K562 (cell line): Measurements from ENCODE around the gene SEMA6B. TPM values are rescaled to one million over a fixed set of nuclear protein-coding genes. Genes with fewer than 3 reads are reported as not detected.

Source experiments
- ATAC-seq: fragments of 200-7000 bp; cut with Tn5 transposase; 3 replicates; pipeline ENCODE4 v1.9.1; 2020; ENCODE audit warnings: moderate library complexity
- BruUV-seq: library from RNA; stranded (reverse); fragments of 400-500 nt; replicated peaks from 2 replicates; lab custom pipeline; 2021; lab: Mats Ljungman, UMichigan
- CTCF ChIA-PET: fragments of 300-600 bp; formaldehyde crosslinking; extraction: SDS; loops from one replicate; lab custom pipeline; 2021; ENCODE audit warnings: low intra/inter-chr PET ratio; lab: Yijun Ruan, JAX
- POLR2A ChIA-PET: fragments of 300-600, 350-650 bp; sonication (Branson Sonifier 250); formaldehyde crosslinking; extraction: SDS; loops from one replicate; lab custom pipeline; 2021; ENCODE audit warnings: antibody characterized with exemption, inconsistent platforms; lab: Yijun Ruan, JAX
- DNase-seq, 4 experiments: peaks; one replicate each; pipeline versions ENCODE4 v3.0.0 to v3.0.0-alpha.2; 2011 to 2018; ENCODE audit warnings: low spot score in 3 of 4, mixed read lengths in 3 of 4; ENCODE audit errors: extremely low read depth in 1 of 4
- FAIRE-seq: peaks from 2 replicates; lab custom pipeline; 2011; peaks lifted over from hg19 to GRCh38; lab: Jason Lieb, UNC
- H2AFZ ChIP-seq: 2 replicates; pipeline ENCODE4 v1.6.0; 2011; ENCODE audit warnings: low read depth, low read length, control low read depth, inconsistent platforms
- H3K27ac ChIP-seq: fragments of 200-600 bp; 3 replicates; pipeline ENCODE4 v1.8.0; 2011; ENCODE audit warnings: low read depth, mild to moderate bottlenecking, control low read depth, inconsistent platforms, low read length, moderate library complexity, mixed read lengths; ENCODE audit errors: extremely low read depth
- H3K27me3 ChIP-seq, 2 experiments: fragments of 300-600 bp in 1 of 2; 2 replicates in 1 of 2; 3 replicates in 1 of 2; pipeline versions ENCODE4 v1.6.0 to v1.8.0; 2011; ENCODE audit warnings: inconsistent platforms in 2 of 2, low read length in 2 of 2, mild to moderate bottlenecking in 1 of 2, mixed read lengths in 1 of 2, moderate library complexity in 1 of 2; ENCODE audit not compliant: control insufficient read depth in 2 of 2, insufficient read depth in 2 of 2
- H3K36me3 ChIP-seq: fragments of 300-600 bp; 3 replicates; pipeline ENCODE4 v1.8.0; 2011; ENCODE audit warnings: mild to moderate bottlenecking, low read length, inconsistent platforms; ENCODE audit not compliant: control insufficient read depth, insufficient read depth
- H3K4me1 ChIP-seq, 2 experiments: fragments of 200-600 bp in 1 of 2; replicated peaks in 1 of 2; 2 replicates in 1 of 2; 3 replicates in 1 of 2; pipeline versions ENCODE4 v1.5.1 to v1.8.0; 2011; ENCODE audit warnings: inconsistent platforms in 2 of 2, low read length in 2 of 2, mild to moderate bottlenecking in 1 of 2, mixed read lengths in 1 of 2, moderate library complexity in 1 of 2; ENCODE audit not compliant: control insufficient read depth in 2 of 2, insufficient read depth in 2 of 2
- H3K4me2 ChIP-seq: 2 replicates; pipeline ENCODE4 v1.6.1; 2011; ENCODE audit warnings: low read length, control low read depth, inconsistent platforms, mixed read lengths; ENCODE audit not compliant: insufficient read depth
- H3K4me3 ChIP-seq: fragments of 200-600 bp; sonication (generic), shearing (Covaris generic); 2 replicates; pipeline ENCODE4 v1.5.1; 2016; ENCODE audit warnings: control low read depth, inconsistent platforms
- H3K79me2 ChIP-seq: fragments of 200-600 bp; 3 replicates; pipeline ENCODE4 v1.8.0; 2011; ENCODE audit warnings: low read length, inconsistent platforms; ENCODE audit not compliant: control insufficient read depth, insufficient read depth
- H3K9ac ChIP-seq, 2 experiments: 2 replicates each; pipeline versions ENCODE4 v1.6.0 to v1.6.1; 2011; ENCODE audit warnings: low read depth in 2 of 2, low read length in 2 of 2, control low read depth in 1 of 2, inconsistent platforms in 1 of 2, mild to moderate bottlenecking in 1 of 2, mixed read lengths in 1 of 2; ENCODE audit not compliant: insufficient read depth in 1 of 2
- H3K9me1 ChIP-seq: one replicate; pipeline ENCODE4 v1.6.0; 2011; ENCODE audit warnings: inconsistent platforms, mild to moderate bottlenecking, low read length, moderate library complexity; ENCODE audit not compliant: control insufficient read depth, insufficient read depth
- H3K9me3 ChIP-seq: replicated peaks from 2 replicates; pipeline ENCODE4 v1.5.1; 2011; ENCODE audit warnings: low read depth, low read length, inconsistent platforms; ENCODE audit not compliant: control insufficient read depth, insufficient read depth
- H4K20me1 ChIP-seq: replicated peaks from 2 replicates; pipeline ENCODE4 v1.6.1; 2011; ENCODE audit warnings: low read length, inconsistent platforms, mixed read lengths; ENCODE audit not compliant: control insufficient read depth, insufficient read depth
- ADNP ChIP-seq: fragments of 200-800 bp; sonication (Bioruptor generic); IDR thresholded peaks from 2 replicates; pipeline ENCODE4 v1.6.1; 2016; ENCODE audit warnings: missing genetic modification characterization, missing compliant biosample characterization
- BCOR ChIP-seq: fragments of 450-650 bp; IDR thresholded peaks from 2 replicates; pipeline ENCODE4 v1.6.1; 2016
- CBX1 ChIP-seq: sonication (generic); IDR thresholded peaks from 2 replicates; pipeline ENCODE4 v1.6.1; 2016; ENCODE audit warnings: antibody characterized with exemption, low read depth, mild to moderate bottlenecking
- EP400 ChIP-seq: fragments of 450-650 bp; IDR thresholded peaks from 2 replicates; pipeline ENCODE4 v1.6.1; 2017; ENCODE audit warnings: antibody characterized with exemption, mild to moderate bottlenecking, moderate library complexity
- FUS ChIP-seq: fragments of 200-400 bp; formaldehyde crosslinking; optimal IDR thresholded peaks from 2 replicates; pipeline ENCODE3; 2017; ENCODE audit warnings: low read depth, low read length
- KDM1A ChIP-seq, 2 experiments: fragments of 450-650 bp; IDR thresholded peaks; 2 replicates each; pipeline ENCODE4 v1.6.1; 2016; ENCODE audit warnings: mild to moderate bottlenecking in 2 of 2
- PHF21A ChIP-seq: fragments of 450-650 bp; IDR thresholded peaks from 2 replicates; pipeline ENCODE4 v1.6.1; 2017; ENCODE audit warnings: low read depth, borderline replicate concordance
- RBM25 ChIP-seq: fragments of 200-400 bp; formaldehyde crosslinking; IDR thresholded peaks from 2 replicates; pipeline ENCODE4 v1.6.1; 2018; ENCODE audit warnings: low read length, low read depth, moderate library complexity; ENCODE audit not compliant: severe bottlenecking
- SMARCA5 ChIP-seq: fragments of 450-650 bp; IDR thresholded peaks from 2 replicates; pipeline ENCODE4 v1.6.1; 2016
- WGBS: fragments of 100-300 bp; shearing (Covaris generic); methylation state at CpG from one replicate; pipeline ENCODE4 v1.1.6; 2016; ENCODE audit warnings: low coverage, mixed read lengths; ENCODE audit not compliant: insufficient coverage; ENCODE audit errors: missing lambda C conversion rate; 5-methylcytosine and 5-hydroxymethylcytosine counted together
- in situ Hi-C: fragments of 300-500 bp; cut with MboI; formaldehyde crosslinking; loops from 4 replicates; pipeline ENCODE4 v1.15.0; 2018; ENCODE audit warnings: inconsistent platforms, mixed read lengths
- intact Hi-C: fragments of 100-400 bp; cut with micrococcal nuclease; formaldehyde crosslinking; loops from 2 replicates; pipeline ENCODE4 v1.14.2; 2022
- polyA plus RNA-seq, 8 experiments: library from polyadenylated mRNA; depleted of rRNA in 4 of 8; stranded (reverse) in 5 of 8; unstranded in 3 of 8; fragments of >200 nt; fragmentation: Nextera tagmentation in 2 of 8; fragmentation: Illumina TruSeq in 1 of 8; extraction: Ambion mirVana in 2 of 8; extraction: Trizol in 1 of 8; gene quantifications; 2 replicates each; pipeline versions ENCODE4 v1.2.1 to v1.2.3, GENCODE V29; 2011 to 2014; ENCODE audit warnings: inconsistent platforms in 1 of 8, missing spikeins in 1 of 8
- total RNA-seq, 7 experiments: library from RNA; depleted of rRNA in 6 of 7; stranded (reverse); fragments of >200 nt in 6 of 7; fragmentation: Illumina TruSeq in 2 of 7; extraction: Trizol in 2 of 7; gene quantifications; 2 replicates each; pipeline versions ENCODE4 v1.2.1 to v1.2.3, GENCODE V29; 2011 to 2021; ENCODE audit warnings: low replicate concordance in 1 of 7
- TF ChIP-seq, protein P1 (sequence below): sonication (generic); formaldehyde crosslinking; IDR thresholded peaks from 2 replicates; pipeline ENCODE4 v1.8.0; 2022; ENCODE audit warnings: mild to moderate bottlenecking, missing genetic modification reagents, borderline replicate concordance
- TF ChIP-seq, protein P2 (sequence below): fragments of 250-450 bp; sonication (Bioruptor Pico); IDR thresholded peaks from 2 replicates; pipeline ENCODE4 v1.8.0; 2021; ENCODE audit warnings: borderline replicate concordance, mild to moderate bottlenecking, moderate library complexity; ENCODE audit not compliant: poor library complexity, severe bottlenecking
- TF ChIP-seq, protein P3 (sequence below): fragments of 250-450 bp; sonication (Bioruptor Pico); IDR thresholded peaks from 2 replicates; pipeline ENCODE4 v1.5.0; 2021; ENCODE audit warnings: mild to moderate bottlenecking, moderate library complexity
- TF ChIP-seq, protein P4 (sequence below), 3 experiments: fragments of 200-800 bp in 1 of 3; sonication (Bioruptor generic) in 1 of 3; sonication (generic) in 1 of 3; formaldehyde crosslinking in 1 of 3; IDR thresholded peaks; 2 replicates each; pipeline versions ENCODE4 v1.6.1 to v1.8.0; 2016 to 2022; ENCODE audit warnings: mild to moderate bottlenecking in 2 of 3, missing compliant biosample characterization in 2 of 3, missing genetic modification characterization in 2 of 3, missing genetic modification reagents in 1 of 3

The SEMA6B gene
- total and polyA plus RNA-seq, 9 of the 15 experiments (the other 6 are each of a cell fraction or from before 2014, with no cell fraction given) = 0.65 to 4.6 (median 2.5) TPM; not detected in 2

DNA sequence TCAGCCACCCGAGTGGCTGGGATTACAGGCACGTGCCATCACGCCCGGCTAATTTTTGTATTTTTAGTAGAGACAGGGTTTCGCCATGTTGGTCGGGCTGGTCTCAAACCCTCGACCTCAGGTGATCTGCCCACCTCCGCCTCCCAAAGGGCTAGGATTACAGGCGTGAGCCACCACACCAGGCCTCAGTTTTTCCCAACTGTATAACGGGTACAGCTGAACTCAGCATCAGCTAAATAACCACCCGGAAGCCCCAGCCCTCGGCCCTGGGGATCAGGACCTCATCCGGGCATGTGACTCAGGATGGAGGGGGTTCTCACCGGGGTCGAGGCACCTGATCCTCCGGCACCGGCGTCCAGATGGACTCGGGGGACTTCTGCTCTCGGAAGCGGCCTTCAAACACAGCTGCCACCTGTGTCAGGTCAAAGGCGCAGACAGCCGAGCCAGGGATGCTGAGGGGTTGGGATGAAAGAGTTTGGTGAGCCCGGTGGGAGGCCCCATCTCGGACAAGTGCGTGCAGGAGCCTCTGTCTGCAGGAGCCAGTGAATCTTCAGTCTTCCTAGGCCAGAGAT, 8.9 kb downstream of the SEMA6B start:
- ChIA-PET POLR2A (no interaction called here), CTCF (no interaction called here)
- Histone ChIP-seq H3K9me1 (no peaks in the 10 kb centered on the region), H3K27me3 (no peaks in the 10 kb centered on the region), H3K4me1 (peaks cover 3 to 40% of the 10 kb centered on the region in 2 experiments; a peak in 4 of 5 replicates), H3K27ac (no peak overlapping the region), H4K20me1 (no peaks in the 10 kb centered on the region), H3K4me2 (no peak overlapping the region), H3K9ac (no peak overlapping the region; a peak in 1 of 4 replicates), H3K9me3 (no peaks in the 10 kb centered on the region), H3K4me3 (no peak overlapping the region), H2AFZ (no peak overlapping the region), H3K36me3 (no peaks in the 10 kb centered on the region), H3K79me2 (no peaks in the 10 kb centered on the region)
- FAIRE-seq = no peak
- intact Hi-C loops = no loop called here
- WGBS = 63% methylated on average over 26 of the region's 26 CpGs
- TF ChIP-seq FUS = no peak
- TF ChIP-seq, protein P1, sequence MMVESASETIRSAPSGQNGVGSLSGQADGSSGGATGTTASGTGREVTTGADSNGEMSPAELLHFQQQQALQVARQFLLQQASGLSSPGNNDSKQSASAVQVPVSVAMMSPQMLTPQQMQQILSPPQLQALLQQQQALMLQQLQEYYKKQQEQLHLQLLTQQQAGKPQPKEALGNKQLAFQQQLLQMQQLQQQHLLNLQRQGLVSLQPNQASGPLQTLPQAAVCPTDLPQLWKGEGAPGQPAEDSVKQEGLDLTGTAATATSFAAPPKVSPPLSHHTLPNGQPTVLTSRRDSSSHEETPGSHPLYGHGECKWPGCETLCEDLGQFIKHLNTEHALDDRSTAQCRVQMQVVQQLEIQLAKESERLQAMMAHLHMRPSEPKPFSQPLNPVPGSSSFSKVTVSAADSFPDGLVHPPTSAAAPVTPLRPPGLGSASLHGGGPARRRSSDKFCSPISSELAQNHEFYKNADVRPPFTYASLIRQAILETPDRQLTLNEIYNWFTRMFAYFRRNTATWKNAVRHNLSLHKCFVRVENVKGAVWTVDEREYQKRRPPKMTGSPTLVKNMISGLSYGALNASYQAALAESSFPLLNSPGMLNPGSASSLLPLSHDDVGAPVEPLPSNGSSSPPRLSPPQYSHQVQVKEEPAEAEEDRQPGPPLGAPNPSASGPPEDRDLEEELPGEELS = no peak
- 0 out of 2 replicates have a peak, but pooled peaks have one; percentile 52 for TF ChIP-seq ADNP
- TF ChIP-seq, protein P2, sequence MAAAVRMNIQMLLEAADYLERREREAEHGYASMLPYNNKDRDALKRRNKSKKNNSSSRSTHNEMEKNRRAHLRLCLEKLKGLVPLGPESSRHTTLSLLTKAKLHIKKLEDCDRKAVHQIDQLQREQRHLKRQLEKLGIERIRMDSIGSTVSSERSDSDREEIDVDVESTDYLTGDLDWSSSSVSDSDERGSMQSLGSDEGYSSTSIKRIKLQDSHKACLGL (CRISPR knock-in tag) = no peak
- TF ChIP-seq RBM25 = peak; percentile 50
- TF ChIP-seq, protein P3, sequence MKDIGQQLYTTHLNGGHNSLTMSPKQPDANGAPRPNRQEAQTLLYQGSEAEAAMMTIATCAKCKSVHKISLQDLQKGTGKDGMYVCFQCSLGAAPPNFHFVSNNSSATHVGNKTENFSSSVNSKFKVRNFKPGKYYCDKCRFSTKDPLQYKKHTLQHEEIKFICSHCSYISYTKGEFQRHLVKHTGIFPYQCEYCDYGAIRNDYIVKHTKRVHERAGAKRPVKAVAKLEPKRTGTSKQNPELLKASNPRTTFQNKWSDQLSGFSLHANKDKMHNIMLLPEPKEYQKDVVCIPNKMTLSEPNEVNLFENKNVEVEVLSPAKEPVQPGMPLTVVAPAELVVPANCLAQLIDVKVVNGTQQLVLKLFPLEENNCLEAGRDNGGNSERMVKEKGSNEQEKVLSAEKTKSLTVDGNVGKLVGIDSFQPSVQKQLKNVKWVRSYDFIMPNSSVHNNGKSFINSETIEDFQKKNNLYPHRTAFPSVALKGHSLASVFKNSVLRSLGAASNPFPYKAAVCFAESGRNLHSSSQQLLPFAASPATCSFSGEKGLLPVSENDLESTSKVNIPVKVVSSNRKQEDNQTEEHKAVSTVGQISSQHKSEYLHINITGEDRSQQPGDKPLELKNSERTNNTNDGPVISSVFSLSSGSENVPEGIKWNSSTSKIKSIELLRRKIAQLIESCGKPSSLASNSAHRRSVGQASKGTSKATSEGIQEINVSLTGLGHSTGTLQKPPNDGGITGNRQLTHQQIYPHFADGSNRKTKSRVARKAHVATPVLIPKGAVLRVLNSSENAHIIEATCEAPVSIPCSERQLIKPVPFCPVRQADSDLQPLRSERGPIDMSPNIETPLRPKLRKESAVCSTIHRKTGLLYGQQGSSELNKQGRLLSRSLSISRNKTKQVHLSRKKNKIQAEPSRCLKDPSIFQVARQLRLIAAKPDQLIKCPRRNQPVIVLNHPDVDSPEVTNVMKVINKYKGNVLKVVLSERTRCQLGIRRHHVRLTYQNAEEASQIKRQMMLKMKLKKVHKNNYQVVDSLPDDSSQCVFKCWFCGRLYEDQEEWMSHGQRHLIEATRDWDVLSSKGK (CRISPR knock-in tag) = no peak
- TF ChIP-seq, protein P4, sequence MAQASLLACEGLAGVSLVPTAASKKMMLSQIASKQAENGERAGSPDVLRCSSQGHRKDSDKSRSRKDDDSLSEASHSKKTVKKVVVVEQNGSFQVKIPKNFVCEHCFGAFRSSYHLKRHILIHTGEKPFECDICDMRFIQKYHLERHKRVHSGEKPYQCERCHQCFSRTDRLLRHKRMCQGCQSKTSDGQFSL (CRISPR knock-in tag; IDR thresholded peaks at IDR 0.05) = no peak
- TF ChIP-seq, protein P4 (tag; IDR thresholded peaks at IDR 0.05) = no peak
- TF ChIP-seq SMARCA5 = peak; percentile 48; the same call in 1 of the 2 replicates
- peak; percentile 94 for TF ChIP-seq BCOR
- no peak for TF ChIP-seq EP400
- TF ChIP-seq CBX1 = 0 out of 2 replicates have a peak, but pooled peaks have one; percentile 51
- no peak for TF ChIP-seq PHF21A
- TF ChIP-seq KDM1A (IDR thresholded peaks at IDR 0.05) = peak; percentile 58 to 80
- in situ Hi-C loops = no loop called here
- DNase-seq = peak in 1 of 4 experiments; percentile 4
- no peak for ATAC-seq
- no TSS peak for BruUV-seq
